ENCODE data around the gene BCL2L11.

DNA sequence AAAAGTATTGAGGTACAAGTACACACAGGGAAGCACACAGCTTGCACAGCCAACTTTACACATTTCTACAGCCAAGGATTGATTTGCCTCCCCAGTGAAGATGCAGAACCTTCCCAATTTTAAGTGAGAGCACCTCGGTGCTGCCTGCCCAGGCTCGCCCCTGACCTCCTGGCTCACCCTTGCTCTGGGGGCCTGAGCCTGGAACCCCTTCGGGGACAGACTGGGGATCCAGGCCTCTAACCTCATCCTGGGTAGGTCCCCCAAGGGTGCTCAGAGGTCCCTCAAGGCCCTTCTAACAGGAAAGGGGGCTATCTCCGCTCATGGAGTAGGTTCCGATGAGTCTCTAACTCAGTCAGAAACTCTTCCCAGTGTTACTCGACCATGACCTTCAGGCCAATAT is 53.1 kb downstream of the BCL2L11 start:
- TF ChIP-seq CTCF (IDR thresholded peaks at IDR 0.05; ENCODE audit: insufficient read depth, low read length) (no peak), POLR2AphosphoS5 (IDR thresholded peaks at IDR 0.05; ENCODE audit: low read depth) (no peak), REST (IDR thresholded peaks at IDR 0.05; ENCODE audit: insufficient replicate concordance, low read depth) (no peak)

Data from HL-60 (cell line).